ENCODE results near the gene SLC12A5.

- TF ChIP-seq CTCF (IDR thresholded peaks at IDR 0.05) (peak; percentile 63 to 90 (median 86)), POLR2A (IDR thresholded peaks at IDR 0.05) (no peak)
Observed at GRCh38 chr20:45987108-45987780, 41.8 kb upstream of the SLC12A5 start.

Data from right lobe of liver (tissue), 4 donors.